Common myeloid progenitor, CD34-positive (primary cell): Measurements from ENCODE around the gene CCDC159.

Experiments used
- CTCF ChIA-PET: fragments of 350-600 bp; sonication (Branson Sonifier 250); formaldehyde crosslinking; loops from one replicate; lab custom pipeline; 2021; ENCODE audit warnings: antibody characterized with exemption; lab: Charles Lee
- POLR2A ChIA-PET: fragments of 350-600 bp; sonication (Branson Sonifier 250); formaldehyde crosslinking; loops from one replicate; lab custom pipeline; 2021; ENCODE audit warnings: antibody characterized with exemption; lab: Charles Lee
- DNase-seq, 3 donors: peaks; one replicate each; pipeline versions ENCODE4 v3.0.0 to v3.0.0-alpha.2; 2013
- H3K27ac ChIP-seq, 2 experiments: 1 replicate in 1 of 2; 2 replicates in 1 of 2; pipeline ENCODE4 v1.7.0; 2013; ENCODE audit warnings: inconsistent platforms in 2 of 2, low read length in 2 of 2, mild to moderate bottlenecking in 2 of 2, low read depth in 1 of 2, moderate library complexity in 1 of 2; ENCODE audit not compliant: severe bottlenecking in 2 of 2, insufficient read depth in 1 of 2, poor library complexity in 1 of 2
- H3K27me3 ChIP-seq, 5 experiments: replicated peaks in 2 of 5; 1 replicate in 3 of 5; 2 replicates in 2 of 5; pipeline versions ENCODE4 v1.6.1 to v1.7.0; 2013; ENCODE audit warnings: low read length in 4 of 5, mild to moderate bottlenecking in 2 of 5, moderate library complexity in 2 of 5, inconsistent platforms in 1 of 5; ENCODE audit not compliant: insufficient read depth in 5 of 5, control insufficient read depth in 4 of 5
- H3K36me3 ChIP-seq, 4 experiments: 1 replicate in 2 of 4; 2 replicates in 2 of 4; pipeline versions ENCODE4 v1.6.1 to v1.7.0; 2013; ENCODE audit warnings: low read length in 3 of 4, control low read depth in 1 of 4, mild to moderate bottlenecking in 1 of 4; ENCODE audit not compliant: control insufficient read depth in 4 of 4, insufficient read depth in 4 of 4
- H3K4me1 ChIP-seq, 4 experiments: 1 replicate in 3 of 4; 2 replicates in 1 of 4; pipeline versions ENCODE4 v1.6.1 to v1.7.1; 2013; ENCODE audit warnings: low read length in 3 of 4, mild to moderate bottlenecking in 3 of 4, control low read depth in 1 of 4, inconsistent platforms in 1 of 4, moderate library complexity in 1 of 4; ENCODE audit not compliant: control insufficient read depth in 4 of 4, insufficient read depth in 4 of 4; ENCODE audit errors: control extremely low read depth in 1 of 4
- H3K4me3 ChIP-seq, 7 experiments: 1 replicate in 4 of 7; 2 replicates in 3 of 7; pipeline versions ENCODE4 v1.5.1 to v1.7.0; 2013; ENCODE audit warnings: mild to moderate bottlenecking in 7 of 7, low read length in 6 of 7, moderate library complexity in 6 of 7, inconsistent platforms in 2 of 7, low read depth in 2 of 7, control low read depth in 1 of 7; ENCODE audit not compliant: insufficient read depth in 4 of 7, control insufficient read depth in 1 of 7; ENCODE audit errors: extremely low read depth in 1 of 7
- H3K9me3 ChIP-seq, 5 experiments: 1 replicate in 4 of 5; 2 replicates in 1 of 5; pipeline versions ENCODE4 v1.6.1 to v1.7.1; 2013; ENCODE audit warnings: low read length in 4 of 5, mild to moderate bottlenecking in 2 of 5, inconsistent platforms in 1 of 5, low read depth in 1 of 5, moderate library complexity in 1 of 5; ENCODE audit not compliant: control insufficient read depth in 4 of 5, insufficient read depth in 2 of 5; ENCODE audit errors: control extremely low read depth in 1 of 5
- WGBS: methylation state at CpG from one replicate; pipeline ENCODE4 v1.1.5; 2013; ENCODE audit not compliant: insufficient coverage; 5-methylcytosine and 5-hydroxymethylcytosine counted together

CCDC159 gene

GRCh38 chr19:11387162-11388034 lies 41.1 kb downstream of the CCDC159 start:
- 47% methylated on average over 14 of the region's 19 CpGs for WGBS
- POLR2A ChIA-PET: interaction anchor here (0.7 kb wide), 1 partner anchor 35 kb away, joined by 5 read pairs; no protein-coding TSS in a partner anchor
- peaks cover 4 to 30% (median 26%) of the 10 kb centered on the region in 4 experiments for H3K4me1 ChIP-seq
- CTCF ChIA-PET: interaction anchor here (0.9 to 3.1 kb wide), 6 partner anchors 9 to 94 kb away, joined by 3 to 10 read pairs (median 4); partner anchors contain the start of gene ELAVL3
- peaks cover 0 to 4% (median 0%) of the 10 kb centered on the region in 5 experiments for H3K27me3 ChIP-seq
- H3K9me3 ChIP-seq: peaks cover 0 to 8% (median 5%) of the 10 kb centered on the region in 5 experiments
- peak in 2 of 3 donors; percentile 80 to 84 for DNase-seq
- no peak overlapping the region for H3K27ac ChIP-seq
- peak overlapping the region in 1 of 7 experiments; percentile 15 for H3K4me3 ChIP-seq
- H3K36me3 ChIP-seq: no peaks in the 10 kb centered on the region

GRCh38 chr19:11390359-11390758 lies 44.0 kb downstream of the CCDC159 start:
- no peaks in the 10 kb centered on the region for H3K36me3 ChIP-seq
- CTCF ChIA-PET: interaction anchor here (0.6 to 2.4 kb wide), 7 partner anchors 9 to 92 kb away, joined by 3 to 7 read pairs (median 5); partner anchors contain the start of gene SWSAP1
- no peaks in the 10 kb centered on the region for H3K27me3 ChIP-seq
- peak in 1 of 3 donors; percentile 15 for DNase-seq
- H3K27ac ChIP-seq: no peak overlapping the region
- WGBS: no CpG with 5 or more reads among the region's 2 CpGs
- H3K4me1 ChIP-seq: peaks cover 4 to 12% (median 8%) of the 10 kb centered on the region in 4 experiments
- POLR2A ChIA-PET: no interaction called here
- peaks cover 0 to 8% (median 5%) of the 10 kb centered on the region in 5 experiments for H3K9me3 ChIP-seq
- no peak overlapping the region for H3K4me3 ChIP-seq

DNA sequence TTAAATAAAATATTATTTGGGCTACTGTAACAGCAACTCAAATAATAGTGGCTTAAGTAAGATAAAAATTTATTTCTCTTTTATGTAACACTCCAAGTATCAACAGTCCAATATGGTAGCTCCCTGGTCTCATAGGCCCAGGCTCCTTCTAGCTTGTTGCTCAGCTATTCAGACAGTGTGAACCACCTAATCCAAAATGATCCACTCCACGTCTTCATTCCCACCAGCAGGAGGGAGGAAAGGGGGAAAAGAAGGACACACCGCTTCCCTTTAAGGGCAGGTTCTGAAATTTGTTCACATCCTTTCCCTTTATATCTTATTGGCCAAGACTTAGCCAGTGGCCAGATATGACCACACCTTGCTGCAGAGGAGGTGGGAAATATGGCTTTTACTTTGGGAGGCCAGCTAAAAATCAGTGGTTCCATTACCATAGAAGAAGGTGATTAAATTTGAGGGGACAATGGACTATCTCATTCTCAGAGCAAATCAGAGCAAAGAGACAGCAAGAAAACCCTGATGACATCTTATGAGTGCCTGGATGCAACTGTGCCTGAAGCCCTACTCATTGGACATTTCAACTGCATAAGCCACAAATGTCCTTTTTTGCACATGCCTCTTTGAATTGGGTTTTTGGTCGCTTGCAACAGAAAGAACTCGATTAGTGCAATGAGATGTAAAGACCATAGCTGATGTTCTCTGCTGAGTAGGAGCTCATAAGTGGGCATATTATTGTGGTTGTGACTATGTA lies 44.8 kb downstream of the CCDC159 start:
- Histone ChIP-seq H3K4me3 (no peak overlapping the region), H3K27me3 (no peaks in the 10 kb centered on the region), H3K36me3 (no peaks in the 10 kb centered on the region), H3K9me3 (peaks cover 0 to 8% (median 5%) of the 10 kb centered on the region in 5 experiments), H3K4me1 (peaks cover 4 to 12% (median 8%) of the 10 kb centered on the region in 4 experiments), H3K27ac (no peak overlapping the region)
- WGBS: no CpG with 5 or more reads among the region's 4 CpGs
- CTCF ChIA-PET: interaction anchor here (0.6 to 2.4 kb wide), 9 partner anchors 8 to 91 kb away, joined by 3 to 7 read pairs (median 5); partner anchors contain the start of gene SWSAP1
- DNase-seq: no peak
- POLR2A ChIA-PET: no interaction called here

- CTCF ChIA-PET: interaction anchor here (1.3 to 1.7 kb wide), 2 partner anchors 9 to 20 kb away, joined by 4 to 5 read pairs; no protein-coding TSS in a partner anchor
- 96% methylated on average over 19 of the region's 22 CpGs for WGBS
- no peak overlapping the region for H3K4me3 ChIP-seq
- POLR2A ChIA-PET: no interaction called here
- H3K36me3 ChIP-seq: no peaks in the 10 kb centered on the region
- H3K27ac ChIP-seq: no peak overlapping the region
- peaks cover 0 to 3% (median 0%) of the 10 kb centered on the region in 5 experiments for H3K27me3 ChIP-seq
- H3K4me1 ChIP-seq: no peaks in the 10 kb centered on the region
- no peaks in the 10 kb centered on the region for H3K9me3 ChIP-seq
- DNase-seq: no peak
Observed at GRCh38 chr19:11397089-11397610, 50.8 kb downstream of the CCDC159 start.

- DNase-seq: no peak
- no peak overlapping the region for H3K4me3 ChIP-seq
- H3K9me3 ChIP-seq: no peaks in the 10 kb centered on the region
- no peak overlapping the region for H3K27ac ChIP-seq
- CTCF ChIA-PET: interaction anchor here (1.8 to 2.6 kb wide), 2 partner anchors 9 to 16 kb away, joined by 5 to 10 read pairs; partner anchors contain the start of gene EPOR
- no peaks in the 10 kb centered on the region for H3K4me1 ChIP-seq
- WGBS: 96% methylated on average over 7 of the region's 9 CpGs
- H3K36me3 ChIP-seq: no peaks in the 10 kb centered on the region
- H3K27me3 ChIP-seq: peaks cover 0 to 3% (median 0%) of the 10 kb centered on the region in 5 experiments
- POLR2A ChIA-PET: no interaction called here
Observed at GRCh38 chr19:11399667-11400066, 53.3 kb downstream of the CCDC159 start.

GRCh38 chr19:11400798-11401197 lies 54.5 kb downstream of the CCDC159 start:
- no peaks in the 10 kb centered on the region for H3K9me3 ChIP-seq

More at GRCh38 chr19:11400798-11401197, 54.5 kb downstream of the CCDC159 start:
- no peaks in the 10 kb centered on the region for H3K4me1 ChIP-seq
- no peak for DNase-seq
- no CpG with 5 or more reads among the region's 1 CpG for WGBS
- peaks cover 0 to 3% (median 0%) of the 10 kb centered on the region in 5 experiments for H3K27me3 ChIP-seq
- no peaks in the 10 kb centered on the region for H3K36me3 ChIP-seq
- H3K27ac ChIP-seq: no peak overlapping the region
- ChIA-PET POLR2A (interaction anchor here (0.6 kb wide), 1 partner anchor 42 kb away, joined by 3 read pairs; no protein-coding TSS in a partner anchor), CTCF (interaction anchor here (0.6 kb wide), 1 partner anchor 15 kb away, joined by 3 read pairs; no protein-coding TSS in a partner anchor)
- no peak overlapping the region for H3K4me3 ChIP-seq
